Activated CD4-positive, alpha-beta T cell treated with anti-CD3 and anti-CD28 coated beads, Interleukin-2, Interleukin-6, amounts not matched to agents 100 ng/mL and 50 ng/mL, durations not matched to agents 16 hours and 8 hours (primary cell): ENCODE data around the gene CARF.

Experiments
- DNase-seq: peaks from one replicate; pipeline ENCODE4 v3.0.0-alpha.2; 2020

CARF gene

GRCh38 chr2:203021991-203022390, 109.9 kb downstream of the CARF start:
- no peak for DNase-seq

- no peak for DNase-seq
These were observed 110.7 kb downstream of the CARF start for GRCh38 chr2:203022751-203023150.

- DNase-seq, result no peak
These were observed 113.5 kb downstream of the CARF start for GRCh38 chr2:203025592-203025991.

GRCh38 chr2:203030545-203030944, 118.5 kb downstream of the CARF start:
- no peak for DNase-seq

GRCh38 chr2:203030991-203031390, 118.9 kb downstream of the CARF start:
- DNase-seq, result no peak

GRCh38 chr2:203033395-203033794, 121.3 kb downstream of the CARF start:
- DNase-seq, result peak; percentile 14

- DNase-seq, result no peak
These were observed 123.9 kb downstream of the CARF start for GRCh38 chr2:203035879-203036470.
